Pancreas (tissue), 10 donors: Measurements from ENCODE around the gene MECR. TPM values are rescaled to one million over a fixed set of nuclear protein-coding genes. Genes with fewer than 3 reads are reported as not detected.

Experiments used
- ATAC-seq, 4 donors: fragments of 200-7000 bp; cut with Tn5 transposase; one replicate each; pipeline versions ENCODE4 v1.8.0 to v1.9.1; 2020; ENCODE audit warnings: mild to moderate bottlenecking in 4 of 4, moderate library complexity in 4 of 4
- DNase-seq, 6 donors: peaks; one replicate each; pipeline ENCODE4 v3.0.0-alpha.2; 2020
- FAIRE-seq: peaks from 2 replicates; lab custom pipeline; 2012; peaks lifted over from hg19 to GRCh38; lab: Jason Lieb, UNC
- H3K27ac ChIP-seq, 4 donors: fragments of 200-600 bp; sonication (generic); 1 replicate in 3 of 4; 2 replicates in 1 of 4; pipeline versions ENCODE4 v1.5.0 to v1.8.0; 2020
- H3K27me3 ChIP-seq, 4 donors: fragments of 200-600 bp; one replicate each; pipeline ENCODE4 v1.8.0; 2021
- H3K36me3 ChIP-seq, 3 donors: fragments of 200-600 bp; sonication (generic) in 1 of 3; one replicate each; pipeline versions ENCODE4 v1.5.0 to v1.8.0; 2020 to 2021
- H3K4me1 ChIP-seq, 3 donors: fragments of 200-600 bp; one replicate each; pipeline ENCODE4 v1.8.0; 2021
- H3K4me3 ChIP-seq, 4 donors: fragments of 200-600 bp; sonication (generic) in 2 of 4; one replicate each; pipeline versions ENCODE4 v1.5.0 to v1.8.0; 2020 to 2021
- H3K9me3 ChIP-seq, 4 donors: fragments of 200-600 bp; one replicate each; pipeline ENCODE4 v1.8.0; 2021
- WGBS, 2 donors: extraction: QIAGEN DNeasy Blood & Tissue Kit; methylation state at CpG; one replicate each; pipeline ENCODE4 v1.1.7; 2013; 5-methylcytosine and 5-hydroxymethylcytosine counted together
- intact Hi-C, 3 donors: fragments of 100-400 bp; cut with DNase I; formaldehyde crosslinking; loops; one replicate each; pipeline versions ENCODE4 v1.11.1 to v1.14.2; 2022
- polyA plus RNA-seq, 2 donors: library from polyadenylated mRNA; stranded (reverse); fragments of 200-250 nt; gene quantifications; one replicate each; pipeline ENCODE4 v1.2.3, GENCODE V29; 2013
- total RNA-seq, 6 donors: library from RNA; stranded (reverse); fragmentation: NEBNext Ultra II Directional in 4 of 6; extraction: Animal tissue kit (Norgen Biotek cat#: 25700) in 4 of 6; gene quantifications; one replicate each; pipeline versions ENCODE4 v1.2.1 to v1.2.4, GENCODE V29; 2021 to 2023
- TF ChIP-seq, protein P1 (sequence below), 4 donors: fragments of 200-600 bp; sonication (generic) in 3 of 4; IDR thresholded peaks; one replicate each; pipeline versions ENCODE4 v1.5.0 to v1.8.0; 2021; ENCODE audit warnings: antibody characterized with exemption in 4 of 4
- donor health status: healthy with polysubstance abuse.
- donor health status: DM: no; HTN: no; CAD: no; lungs with moderate emphysema.
- donor health status: DM: no; HTN: no; CAD: no.
- donor health status: control.
- donor health status: control.
- donor health status: Bipolar disorder and iron deficiency.
- donor health status: DM: yes; HTN: yes; CAD: no.
- donor health status: DM: no; HTN: no; CAD: no.
- donor health status: DM: no; HTN: no; CAD: no.
- donor health status: DM: yes; HTN: yes; CAD: no.

The MECR gene
- total and polyA plus RNA-seq, 8 donors: 9.0 to 19.6 (median 10.5) TPM

DNA sequence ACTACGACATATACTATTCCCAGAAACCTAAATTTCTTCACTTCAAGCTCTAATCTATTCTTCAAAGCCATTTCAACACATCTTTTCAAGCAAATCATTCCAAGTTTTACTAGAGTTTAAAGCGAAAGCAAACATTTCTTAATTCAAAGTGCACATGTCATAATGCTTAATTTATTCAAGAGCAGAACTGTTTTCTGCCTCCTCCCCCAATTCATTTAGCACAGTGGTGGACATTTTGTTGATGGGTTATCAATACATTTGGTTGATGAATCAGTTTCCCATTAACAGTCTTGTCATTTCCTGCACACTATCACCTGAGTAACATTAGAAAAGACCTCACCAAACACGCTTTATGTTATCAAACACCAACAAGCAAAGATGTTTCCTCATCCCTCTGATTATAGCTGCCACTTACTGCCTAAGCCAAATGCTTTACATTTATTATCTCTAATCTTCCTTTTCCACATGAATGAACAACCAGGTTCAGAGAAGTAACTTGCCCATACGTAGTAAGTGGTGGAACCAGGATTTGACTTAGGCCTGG is 51.0 kb downstream of the MECR start:
- TF ChIP-seq, protein P1, sequence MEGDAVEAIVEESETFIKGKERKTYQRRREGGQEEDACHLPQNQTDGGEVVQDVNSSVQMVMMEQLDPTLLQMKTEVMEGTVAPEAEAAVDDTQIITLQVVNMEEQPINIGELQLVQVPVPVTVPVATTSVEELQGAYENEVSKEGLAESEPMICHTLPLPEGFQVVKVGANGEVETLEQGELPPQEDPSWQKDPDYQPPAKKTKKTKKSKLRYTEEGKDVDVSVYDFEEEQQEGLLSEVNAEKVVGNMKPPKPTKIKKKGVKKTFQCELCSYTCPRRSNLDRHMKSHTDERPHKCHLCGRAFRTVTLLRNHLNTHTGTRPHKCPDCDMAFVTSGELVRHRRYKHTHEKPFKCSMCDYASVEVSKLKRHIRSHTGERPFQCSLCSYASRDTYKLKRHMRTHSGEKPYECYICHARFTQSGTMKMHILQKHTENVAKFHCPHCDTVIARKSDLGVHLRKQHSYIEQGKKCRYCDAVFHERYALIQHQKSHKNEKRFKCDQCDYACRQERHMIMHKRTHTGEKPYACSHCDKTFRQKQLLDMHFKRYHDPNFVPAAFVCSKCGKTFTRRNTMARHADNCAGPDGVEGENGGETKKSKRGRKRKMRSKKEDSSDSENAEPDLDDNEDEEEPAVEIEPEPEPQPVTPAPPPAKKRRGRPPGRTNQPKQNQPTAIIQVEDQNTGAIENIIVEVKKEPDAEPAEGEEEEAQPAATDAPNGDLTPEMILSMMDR (IDR thresholded peaks at IDR 0.05): no peak
- ATAC-seq: no peak
- Histone ChIP-seq H3K36me3 (no peaks in the 10 kb centered on the region), H3K27ac (peak overlapping the region in 2 of 4 donors; percentile 98 to 99), H3K4me1 (peaks cover 19 to 36% (median 35%) of the 10 kb centered on the region in 3 donors), H3K9me3 (no peaks in the 10 kb centered on the region), H3K4me3 (peak overlapping the region in 3 of 4 donors; percentile 76 to 97 (median 93)), H3K27me3 (no peaks in the 10 kb centered on the region)
- DNase-seq: no peak
- FAIRE-seq: no peak
- intact Hi-C loops: no loop called here
- 16 to 25% methylated on average over 4 of the region's 4 CpGs for WGBS, 2 donors

DNA sequence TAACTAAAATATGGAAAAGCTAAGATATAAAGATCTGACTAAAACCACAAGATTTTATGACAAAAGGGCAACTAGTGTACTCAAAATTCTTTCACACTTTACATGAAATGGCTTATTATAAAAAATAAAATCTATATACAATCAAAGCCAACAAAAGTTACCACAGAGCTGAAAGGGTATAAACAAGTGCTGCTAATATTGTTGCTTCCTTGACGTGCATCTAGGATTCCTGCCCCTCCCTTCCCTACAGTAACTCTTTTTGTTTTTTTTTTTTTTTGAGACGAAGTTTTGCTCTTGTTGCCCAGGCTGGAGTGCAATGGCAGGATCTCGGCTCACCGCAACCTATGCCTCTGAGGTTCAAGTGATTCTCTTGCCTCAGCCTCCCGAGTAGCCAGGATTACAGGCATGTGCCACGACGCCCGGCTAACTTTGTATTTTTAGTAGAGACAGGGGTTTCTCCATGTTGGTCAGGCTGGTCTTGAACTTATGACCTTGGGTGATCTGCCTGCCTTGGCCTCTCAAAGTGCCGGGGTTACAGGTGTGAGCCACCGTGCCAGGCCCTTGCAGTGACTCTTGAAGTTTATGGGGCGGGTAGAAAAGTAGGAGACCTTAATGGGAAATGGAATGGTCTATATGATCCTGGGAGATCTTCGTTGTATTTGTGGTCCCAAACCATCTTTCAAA is 53.6 kb downstream of the MECR start:
- DNase-seq (peak in 1 of 6 donors; percentile 31), ATAC-seq (no peak), FAIRE-seq (no peak)
- H3K36me3 ChIP-seq: no peaks in the 10 kb centered on the region
- H3K9me3 ChIP-seq: no peaks in the 10 kb centered on the region
- intact Hi-C loops: no loop called here
- H3K4me3 ChIP-seq: no peak overlapping the region
- peak overlapping the region in 1 of 4 donors; percentile 9 for H3K27ac ChIP-seq
- peaks cover 19 to 29% (median 29%) of the 10 kb centered on the region in 3 donors for H3K4me1 ChIP-seq
- TF ChIP-seq, protein P1 (IDR thresholded peaks at IDR 0.05): no peak
- H3K27me3 ChIP-seq: no peaks in the 10 kb centered on the region
- WGBS, 2 donors: 72 to 76% methylated on average over 12 of the region's 12 CpGs

DNA sequence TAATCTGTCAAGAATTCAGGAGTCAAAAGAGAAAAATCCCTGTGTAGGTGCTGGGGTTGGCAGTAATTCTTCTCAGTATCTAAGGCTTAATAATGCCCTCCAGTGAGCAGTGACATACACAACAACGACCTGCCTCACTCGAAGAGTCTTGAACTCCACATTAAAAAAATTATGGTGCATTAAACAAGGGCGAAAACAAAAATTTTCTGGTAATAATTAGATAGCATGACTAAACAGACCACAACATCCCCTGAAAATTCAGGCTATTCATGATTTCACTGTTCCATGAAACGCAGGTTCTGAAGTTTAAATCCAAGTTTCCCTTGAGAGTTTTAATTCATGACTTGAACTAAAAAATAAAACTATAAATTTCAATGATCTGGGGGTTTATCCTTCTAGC is 54.2 kb downstream of the MECR start:
- Histone ChIP-seq H3K9me3 (no peaks in the 10 kb centered on the region), H3K27ac (no peak overlapping the region), H3K4me3 (no peak overlapping the region), H3K4me1 (peaks cover 24 to 34% (median 30%) of the 10 kb centered on the region in 3 donors), H3K27me3 (no peaks in the 10 kb centered on the region), H3K36me3 (no peaks in the 10 kb centered on the region)
- ATAC-seq: no peak
- intact Hi-C loops: no loop called here
- TF ChIP-seq, protein P1 (IDR thresholded peaks at IDR 0.05): no peak
- no peak for DNase-seq
- 33 to 37% methylated on average over 4 of the region's 4 CpGs for WGBS, 2 donors
- FAIRE-seq: no peak

DNA sequence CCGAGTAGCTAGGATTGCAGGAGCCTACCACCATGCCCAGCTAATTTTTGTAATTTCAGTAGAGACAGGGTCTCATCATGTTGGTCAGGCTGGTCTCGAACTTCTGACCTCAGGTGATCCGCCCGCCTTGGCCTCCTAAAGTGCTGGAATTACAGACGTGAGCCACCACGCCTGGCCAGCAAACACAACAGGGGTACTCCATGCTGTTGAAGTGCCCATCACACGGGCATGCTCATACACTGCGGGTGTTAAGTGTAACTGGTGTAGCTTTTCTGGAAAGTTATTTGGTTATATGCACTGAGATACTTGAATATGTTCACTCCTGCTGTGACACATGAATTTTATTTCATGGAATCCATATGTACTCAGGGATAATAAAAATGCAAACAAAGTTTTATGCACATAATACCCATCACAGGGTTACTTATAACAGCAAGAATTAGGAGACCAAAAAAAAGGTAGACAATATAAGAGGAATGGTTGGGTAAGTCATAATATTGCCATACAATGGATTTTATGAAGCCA is 58.3 kb downstream of the MECR start:
- Histone ChIP-seq H3K27ac (no peak overlapping the region), H3K9me3 (no peaks in the 10 kb centered on the region), H3K36me3 (peaks cover 0 to 2% (median 0%) of the 10 kb centered on the region in 3 donors), H3K4me3 (no peak overlapping the region), H3K27me3 (no peaks in the 10 kb centered on the region), H3K4me1 (peaks cover 11 to 36% (median 34%) of the 10 kb centered on the region in 3 donors)
- FAIRE-seq (no peak), DNase-seq (no peak), ATAC-seq (no peak)
- TF ChIP-seq, protein P1 (IDR thresholded peaks at IDR 0.05): no peak
- intact Hi-C loops: no loop called here
- 90 to 92% methylated on average over 8 of the region's 8 CpGs for WGBS, 2 donors
